ENCODE measurements around the gene DSG1.

DNA sequence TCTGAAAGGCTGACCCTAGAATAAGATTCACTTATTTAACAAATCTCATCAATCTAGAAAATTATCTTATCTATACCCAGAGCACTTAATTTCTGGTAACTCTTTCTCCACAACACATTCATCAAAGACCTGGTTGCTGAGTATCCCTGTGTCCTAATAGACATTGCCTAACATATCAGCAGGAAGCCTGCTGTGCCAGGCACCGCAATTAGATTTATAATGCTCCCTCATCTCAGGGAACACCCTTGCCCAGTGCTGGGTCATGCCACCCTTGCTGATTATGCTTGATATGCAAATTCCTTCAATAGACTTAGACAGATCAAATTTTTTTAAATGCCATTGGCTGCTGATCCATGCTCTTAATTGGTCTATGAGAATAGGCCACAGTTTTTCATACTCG lies 3.8 kb downstream of the DSG1 start:
- no peak for TF ChIP-seq POLR2A (IDR thresholded peaks at IDR 0.05)
- TF ChIP-seq CTCF (IDR thresholded peaks at IDR 0.05), result no peak
- no peak for TF ChIP-seq EP300 (IDR thresholded peaks at IDR 0.05)
- TF ChIP-seq POLR2AphosphoS5 (IDR thresholded peaks at IDR 0.05), result no peak
